Right lobe of liver (tissue), 4 donors: Measurements from ENCODE around the gene XNDC1N.
"Not testable (repeated sequence)": the region's sequence is repeated elsewhere in the genome, so short reads cannot be mapped to it uniquely, and the experiment has no call there.

ENCODE experiments used
- CTCF ChIP-seq, 4 donors: fragments of 200-600 bp in 3 of 4; fragments of 450-650 bp in 1 of 4; IDR thresholded peaks; one replicate each; pipeline versions ENCODE4 v1.5.1 to v1.8.0; 2016 to 2022; ENCODE audit warnings: antibody characterized with exemption in 4 of 4, mild to moderate bottlenecking in 2 of 4
- POLR2A ChIP-seq: fragments of 450-650 bp; IDR thresholded peaks from one replicate; pipeline ENCODE4 v1.6.1; 2017; ENCODE audit warnings: antibody characterized with exemption, mild to moderate bottlenecking
- donor health status: DM: no; HTN: no; CAD: no.
- donor health status: DM: no; HTN: no; CAD: no.
- donor health status: DM: no; HTN: yes; CAD: no.

GRCh38 chr11:71911321-71911985 lies 16.9 kb downstream of the XNDC1N start:
- TF ChIP-seq CTCF (IDR thresholded peaks at IDR 0.05); POLR2A: not testable (repeated sequence)
